Fibroblast of skin of left quadriceps (primary cell): ENCODE measurements around the gene GREB1.

Experiments used
- DNase-seq, 2 experiments: peaks; one replicate each; pipeline ENCODE4 v3.0.0-alpha.2; 2013; ENCODE audit warnings: low read depth in 2 of 2

Gene GREB1

GRCh38 chr2:11581124-11581796 is 47.4 kb downstream of the GREB1 start:
- DNase-seq: no peak

- no peak for DNase-seq
These were observed 48.2 kb downstream of the GREB1 start for GRCh38 chr2:11581797-11582611.

- no peak for DNase-seq
These were observed 48.7 kb downstream of the GREB1 start for GRCh38 chr2:11582612-11582861.

- DNase-seq: peak; percentile 59
These were observed 49.3 kb downstream of the GREB1 start for GRCh38 chr2:11582862-11583752.

- peak; percentile 92 for DNase-seq
These were observed 50.1 kb downstream of the GREB1 start for GRCh38 chr2:11583840-11584524.

- no peak for DNase-seq
These were observed 50.7 kb downstream of the GREB1 start for GRCh38 chr2:11584525-11585056.

- DNase-seq: no peak
These were observed 51.2 kb downstream of the GREB1 start for GRCh38 chr2:11585071-11585470.

- no peak for DNase-seq
These were observed 54.6 kb downstream of the GREB1 start for GRCh38 chr2:11588228-11589110.

GRCh38 chr2:11589316-11589940 is 55.6 kb downstream of the GREB1 start:
- DNase-seq: no peak

GRCh38 chr2:11590193-11590592 is 56.3 kb downstream of the GREB1 start:
- DNase-seq: no peak

GRCh38 chr2:11591091-11591490 is 57.2 kb downstream of the GREB1 start:
- no peak for DNase-seq

GRCh38 chr2:11592671-11593574 is 59.1 kb downstream of the GREB1 start:
- DNase-seq: no peak

- no peak for DNase-seq
These were observed 63.0 kb downstream of the GREB1 start for GRCh38 chr2:11596801-11597200.

- DNase-seq: no peak
These were observed 63.8 kb downstream of the GREB1 start for GRCh38 chr2:11597538-11598225.

GRCh38 chr2:11598228-11598731 is 64.4 kb downstream of the GREB1 start:
- no peak for DNase-seq

- no peak for DNase-seq
These were observed 68.8 kb downstream of the GREB1 start for GRCh38 chr2:11602563-11603204.

GRCh38 chr2:11610624-11611242 is 76.9 kb downstream of the GREB1 start:
- DNase-seq: no peak
